ENCODE measurements around the gene FAM222A. TPM values are rescaled to one million over a fixed set of nuclear protein-coding genes. Genes with fewer than 3 reads are reported as not detected.

Gene FAM222A
- total RNA-seq, 4 donors from 2014 or later: 7.0 to 24.3 (median 13.5) TPM

DNA sequence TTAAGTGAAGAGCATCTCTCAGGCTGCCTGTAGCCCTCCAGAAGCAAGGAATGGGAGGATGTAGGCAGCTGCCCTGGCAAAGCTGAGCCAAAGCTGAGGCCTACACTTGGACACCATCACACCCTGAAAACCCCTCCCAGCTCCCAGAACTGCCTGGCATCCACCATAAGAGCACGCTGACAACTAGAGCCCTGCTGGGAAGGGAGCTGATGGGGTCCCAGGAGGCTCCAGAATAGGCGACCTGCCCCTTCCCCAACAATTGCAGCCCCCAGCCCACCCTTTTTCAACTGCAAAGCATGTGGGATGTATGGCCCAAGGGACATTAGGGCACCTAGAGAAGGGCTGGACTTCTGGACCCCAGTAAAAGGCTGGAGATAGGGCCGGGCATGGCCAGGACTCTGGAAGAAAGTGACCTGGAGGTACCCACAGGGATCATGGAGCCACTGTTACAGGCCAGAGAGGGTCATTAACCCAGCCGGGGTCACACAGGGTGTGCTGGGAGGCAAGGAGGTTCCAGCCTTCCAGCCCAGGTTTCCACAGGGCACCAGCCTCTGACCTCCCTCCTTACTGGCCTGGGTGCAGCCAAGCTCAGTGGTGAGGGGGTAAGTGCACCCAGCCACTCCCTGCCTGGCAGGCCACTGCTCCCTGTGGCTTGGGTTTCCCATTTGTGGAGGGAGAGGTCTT, 27.8 kb downstream of the FAM222A start:
- no peak overlapping the region for H3K27ac ChIP-seq
- H3K27me3 ChIP-seq: no peaks in the 10 kb centered on the region
- peak in 1 of 2 donors; percentile 4 for DNase-seq
- no peak for ATAC-seq
- TF ChIP-seq POLR2A (IDR thresholded peaks at IDR 0.05): no peak
- no peak for TF ChIP-seq CTCF (IDR thresholded peaks at IDR 0.05 in 4 of 5, conservative IDR thresholded peaks at IDR 0.05 in 1 of 5)
- no peaks in the 10 kb centered on the region for H3K9me3 ChIP-seq
- no peaks in the 10 kb centered on the region for H3K4me1 ChIP-seq
- H3K36me3 ChIP-seq: no peaks in the 10 kb centered on the region
- intact Hi-C loops (cut with DNase I; ENCODE audit: low total_unique reads) (no loop called here), in situ Hi-C loops (cut with MboI; ENCODE audit: low sequenced_read_pairs in 4 of 4) (no loop called here)
- no peak overlapping the region for H3K4me3 ChIP-seq

- Histone ChIP-seq H3K36me3 (no peaks in the 10 kb centered on the region), H3K4me3 (no peak overlapping the region), H3K9me3 (no peaks in the 10 kb centered on the region), H3K27ac (no peak overlapping the region), H3K4me1 (no peaks in the 10 kb centered on the region), H3K27me3 (no peaks in the 10 kb centered on the region)
- in situ Hi-C loops (cut with MboI; ENCODE audit: low sequenced_read_pairs in 4 of 4): no loop called here
- TF ChIP-seq CTCF (IDR thresholded peaks at IDR 0.05 in 4 of 5, conservative IDR thresholded peaks at IDR 0.05 in 1 of 5) (no peak), POLR2A (IDR thresholded peaks at IDR 0.05) (no peak)
- ATAC-seq (no peak), DNase-seq (peak in 1 of 2 donors; percentile 1)
- intact Hi-C loops (cut with DNase I; ENCODE audit: low total_unique reads): no loop called here
Measured at GRCh38 chr12:109741970-109742703, 28.5 kb downstream of the FAM222A start.

DNA sequence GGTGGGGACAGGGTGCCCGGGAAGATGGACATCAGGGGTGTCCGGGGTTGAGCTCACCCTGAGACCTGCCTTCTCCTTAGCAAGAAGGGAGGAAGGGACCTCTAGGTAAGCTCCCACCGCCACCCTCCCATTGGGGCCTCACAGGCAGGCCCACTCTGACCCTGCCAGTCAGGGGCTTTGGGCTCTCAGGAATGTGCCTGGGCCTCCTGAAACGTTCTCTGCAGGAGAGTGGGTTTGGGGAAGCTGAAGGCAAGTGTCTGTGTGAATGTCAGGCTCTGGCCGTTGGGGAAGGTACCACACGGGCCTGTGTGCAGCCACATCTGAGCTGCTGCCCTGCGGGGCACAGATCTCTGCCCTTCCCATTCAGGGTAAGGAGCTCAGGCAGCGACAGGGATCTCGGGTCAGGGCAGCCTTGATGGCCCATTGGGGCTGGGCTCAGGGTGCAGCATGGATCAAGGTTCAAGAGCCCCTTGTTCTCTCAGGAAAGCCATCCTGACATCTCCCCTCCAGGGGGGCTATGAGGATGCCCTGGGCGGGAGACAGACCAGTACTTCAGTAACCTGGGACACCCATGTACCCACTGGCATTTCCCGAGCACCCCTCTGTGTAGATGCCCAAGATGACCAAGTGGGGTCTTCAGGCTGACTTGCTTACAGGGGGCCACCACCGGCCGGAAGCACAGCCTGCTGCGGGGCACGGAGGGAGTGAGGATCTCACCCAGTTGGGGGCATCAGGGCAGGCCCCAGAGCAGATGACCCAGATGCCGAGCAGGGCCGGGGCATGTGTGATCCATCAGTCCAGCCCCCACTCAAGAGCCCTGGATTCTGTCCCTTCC, 29.7 kb downstream of the FAM222A start:
- intact Hi-C loops (cut with DNase I; ENCODE audit: low total_unique reads): no loop called here
- in situ Hi-C loops (cut with MboI; ENCODE audit: low sequenced_read_pairs in 4 of 4): no loop called here
- Histone ChIP-seq H3K27ac (no peak overlapping the region), H3K36me3 (no peaks in the 10 kb centered on the region), H3K9me3 (no peaks in the 10 kb centered on the region), H3K4me3 (no peak overlapping the region), H3K27me3 (no peaks in the 10 kb centered on the region), H3K4me1 (no peaks in the 10 kb centered on the region)
- no peak for ATAC-seq
- DNase-seq: peak in 1 of 2 donors; percentile 4
- TF ChIP-seq CTCF (IDR thresholded peaks at IDR 0.05 in 4 of 5, conservative IDR thresholded peaks at IDR 0.05 in 1 of 5) (no peak), POLR2A (IDR thresholded peaks at IDR 0.05) (no peak)

- Histone ChIP-seq H3K4me1 (no peaks in the 10 kb centered on the region), H3K4me3 (no peak overlapping the region), H3K36me3 (no peaks in the 10 kb centered on the region), H3K27ac (no peak overlapping the region), H3K9me3 (no peaks in the 10 kb centered on the region), H3K27me3 (no peaks in the 10 kb centered on the region)
- in situ Hi-C loops (cut with MboI; ENCODE audit: low sequenced_read_pairs in 4 of 4): no loop called here
- no peak for TF ChIP-seq CTCF (IDR thresholded peaks at IDR 0.05 in 4 of 5, conservative IDR thresholded peaks at IDR 0.05 in 1 of 5)
- TF ChIP-seq POLR2A (IDR thresholded peaks at IDR 0.05): no peak
- ATAC-seq (no peak), DNase-seq (peak in 1 of 2 donors; percentile 4)
- intact Hi-C loops (cut with DNase I; ENCODE audit: low total_unique reads): no loop called here
Measured at GRCh38 chr12:109744026-109744425, 30.4 kb downstream of the FAM222A start.

Data from gastrocnemius medialis (tissue), 4 donors.